ENCODE results near the gene TNIK.

TNIK gene

GRCh38 chr3:171362575-171362974 lies 97.6 kb downstream of the TNIK start:
- no peak for DNase-seq (ENCODE audit: low read depth)
- H3K4me3 ChIP-seq (ENCODE audit: control insufficient read depth, low read depth, low read length), result no peak overlapping the region
- TF ChIP-seq, protein P1, sequence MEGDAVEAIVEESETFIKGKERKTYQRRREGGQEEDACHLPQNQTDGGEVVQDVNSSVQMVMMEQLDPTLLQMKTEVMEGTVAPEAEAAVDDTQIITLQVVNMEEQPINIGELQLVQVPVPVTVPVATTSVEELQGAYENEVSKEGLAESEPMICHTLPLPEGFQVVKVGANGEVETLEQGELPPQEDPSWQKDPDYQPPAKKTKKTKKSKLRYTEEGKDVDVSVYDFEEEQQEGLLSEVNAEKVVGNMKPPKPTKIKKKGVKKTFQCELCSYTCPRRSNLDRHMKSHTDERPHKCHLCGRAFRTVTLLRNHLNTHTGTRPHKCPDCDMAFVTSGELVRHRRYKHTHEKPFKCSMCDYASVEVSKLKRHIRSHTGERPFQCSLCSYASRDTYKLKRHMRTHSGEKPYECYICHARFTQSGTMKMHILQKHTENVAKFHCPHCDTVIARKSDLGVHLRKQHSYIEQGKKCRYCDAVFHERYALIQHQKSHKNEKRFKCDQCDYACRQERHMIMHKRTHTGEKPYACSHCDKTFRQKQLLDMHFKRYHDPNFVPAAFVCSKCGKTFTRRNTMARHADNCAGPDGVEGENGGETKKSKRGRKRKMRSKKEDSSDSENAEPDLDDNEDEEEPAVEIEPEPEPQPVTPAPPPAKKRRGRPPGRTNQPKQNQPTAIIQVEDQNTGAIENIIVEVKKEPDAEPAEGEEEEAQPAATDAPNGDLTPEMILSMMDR (conservative IDR thresholded peaks at IDR 0.05; ENCODE audit: control insufficient read depth, insufficient read depth, low read depth, low read length), result no peak

DNA sequence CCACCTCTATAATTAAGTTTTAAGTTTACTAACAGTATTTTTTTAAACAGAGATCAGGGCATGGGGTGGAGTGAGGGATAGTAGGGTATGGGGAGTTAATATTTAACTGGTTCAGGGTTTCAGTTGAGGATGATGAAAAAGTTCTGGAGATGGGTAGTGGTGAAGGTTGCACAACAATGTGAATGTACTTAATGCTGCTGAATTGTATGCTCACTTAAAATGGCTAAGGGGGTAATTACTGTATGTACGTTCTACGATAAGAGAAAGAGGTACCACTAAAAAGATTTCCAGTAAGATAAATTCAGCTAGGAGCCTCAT lies 101.4 kb downstream of the TNIK start:
- TF ChIP-seq, protein P1 (conservative IDR thresholded peaks at IDR 0.05; ENCODE audit: control insufficient read depth, insufficient read depth, low read depth, low read length), result no peak
- H3K4me3 ChIP-seq (ENCODE audit: control insufficient read depth, low read depth, low read length), result no peak overlapping the region
- DNase-seq (ENCODE audit: low read depth), result no peak

DNA sequence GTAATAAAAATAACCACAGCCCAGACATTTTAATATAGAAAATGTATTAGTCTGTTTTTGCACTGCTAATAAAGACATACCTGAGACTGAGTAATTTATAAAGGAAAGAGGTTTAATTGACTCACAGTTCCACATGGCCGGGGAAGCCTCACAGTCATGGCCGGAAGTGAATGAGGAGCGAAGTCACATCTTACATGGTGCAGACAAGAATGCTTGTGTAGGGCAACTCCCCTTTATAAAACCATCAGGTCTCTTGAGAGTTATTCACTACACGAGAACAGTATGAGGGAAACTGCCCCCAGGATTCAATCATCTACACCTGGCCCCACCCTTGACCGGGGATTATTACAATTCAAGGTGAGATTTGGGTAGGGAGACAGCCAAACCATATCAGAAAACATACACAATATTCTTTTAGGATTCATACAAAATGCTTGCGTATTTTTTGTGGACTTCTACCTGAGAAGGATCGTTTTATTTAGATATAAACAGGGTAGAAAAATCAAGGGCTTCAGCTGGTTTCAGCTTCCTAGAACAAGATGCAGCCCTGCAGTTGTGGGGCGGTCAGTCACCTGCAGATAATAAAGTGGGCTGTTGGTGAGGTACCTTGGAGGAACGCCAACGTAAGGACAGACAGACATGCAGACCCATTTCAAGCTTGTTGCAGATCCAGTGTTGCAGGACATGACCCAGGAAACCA lies 101.9 kb downstream of the TNIK start:
- TF ChIP-seq, protein P1 (conservative IDR thresholded peaks at IDR 0.05; ENCODE audit: control insufficient read depth, insufficient read depth, low read depth, low read length), result no peak
- DNase-seq (ENCODE audit: low read depth), result no peak
- H3K4me3 ChIP-seq (ENCODE audit: control insufficient read depth, low read depth, low read length), result no peak overlapping the region

- DNase-seq (ENCODE audit: low read depth), result no peak
- TF ChIP-seq, protein P1 (conservative IDR thresholded peaks at IDR 0.05; ENCODE audit: control insufficient read depth, insufficient read depth, low read depth, low read length), result no peak
Measured at GRCh38 chr3:171357721-171358120, 102.5 kb downstream of the TNIK start.

DNA sequence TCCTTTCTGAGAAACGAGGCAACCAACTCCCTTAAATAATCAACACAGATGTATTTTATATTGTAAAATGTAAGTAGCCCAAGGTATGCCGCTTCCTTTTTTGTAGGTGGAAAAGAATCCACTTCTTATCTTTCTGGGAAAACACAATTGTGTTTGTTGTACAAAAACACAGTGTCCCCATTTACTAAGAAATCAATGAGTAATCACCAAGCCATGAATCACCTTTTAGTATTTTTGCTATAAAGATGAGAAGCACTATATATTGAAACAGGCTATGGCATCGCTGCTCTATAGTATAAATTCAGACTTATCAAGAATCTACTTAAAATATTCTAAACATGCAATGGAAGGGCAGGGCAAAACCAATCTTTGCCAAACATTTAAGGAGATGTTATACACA lies 104.0 kb downstream of the TNIK start:
- DNase-seq (ENCODE audit: low read depth), result peak; percentile 23
- TF ChIP-seq, protein P1 (conservative IDR thresholded peaks at IDR 0.05; ENCODE audit: control insufficient read depth, insufficient read depth, low read depth, low read length), result no peak
- H3K4me3 ChIP-seq (ENCODE audit: control insufficient read depth, low read depth, low read length), result no peak overlapping the region

More at GRCh38 chr3:171357721-171358120, 102.5 kb downstream of the TNIK start:
- no peak overlapping the region for H3K4me3 ChIP-seq (ENCODE audit: control insufficient read depth, low read depth, low read length)

- no peak overlapping the region for H3K4me3 ChIP-seq (ENCODE audit: control insufficient read depth, low read depth, low read length)
- TF ChIP-seq, protein P1 (conservative IDR thresholded peaks at IDR 0.05; ENCODE audit: control insufficient read depth, insufficient read depth, low read depth, low read length), result no peak
- DNase-seq (ENCODE audit: low read depth), result peak; percentile 54
Measured at GRCh38 chr3:171354706-171355582, 105.3 kb downstream of the TNIK start.

All from fibroblast of mammary gland (primary cell).